Measurements from ENCODE around the gene WDR3. TPM values are rescaled to one million over a fixed set of nuclear protein-coding genes. Genes with fewer than 3 reads are reported as not detected.

WDR3 gene
- total RNA-seq, 1 donor, result 17.7 TPM

DNA sequence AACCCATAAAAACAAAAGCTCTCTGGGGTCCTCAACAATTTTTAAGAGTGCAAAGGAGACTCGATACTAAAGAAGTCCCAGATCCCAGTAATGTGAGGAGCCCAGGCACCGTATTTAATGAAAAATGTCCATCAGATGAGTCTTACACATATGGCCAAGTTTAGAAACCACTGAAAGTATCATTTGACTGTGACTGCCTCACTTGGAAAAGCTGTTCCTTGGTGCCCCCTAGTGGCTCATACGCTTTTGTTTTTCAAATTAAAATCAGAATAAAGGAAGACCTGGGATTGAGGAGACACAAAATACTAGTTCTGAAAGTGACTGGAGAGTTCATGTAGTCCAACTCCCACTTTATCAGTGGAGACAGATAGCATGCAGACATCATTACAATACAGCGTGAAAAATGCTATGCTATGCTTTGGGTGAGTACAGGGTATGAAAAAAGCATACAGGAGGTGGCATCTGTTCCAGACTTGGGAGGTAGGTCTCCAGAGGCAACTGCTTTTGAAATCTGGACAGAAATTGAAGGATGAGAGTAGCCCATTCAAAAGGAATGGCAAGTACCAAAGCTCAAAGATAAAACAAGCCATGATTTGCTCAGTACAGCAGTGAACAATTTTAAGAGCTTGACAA, 33.9 kb upstream of the WDR3 start:
- peak; percentile 90 for DNase-seq (ENCODE audit: low read depth)
- TF ChIP-seq, protein P1, sequence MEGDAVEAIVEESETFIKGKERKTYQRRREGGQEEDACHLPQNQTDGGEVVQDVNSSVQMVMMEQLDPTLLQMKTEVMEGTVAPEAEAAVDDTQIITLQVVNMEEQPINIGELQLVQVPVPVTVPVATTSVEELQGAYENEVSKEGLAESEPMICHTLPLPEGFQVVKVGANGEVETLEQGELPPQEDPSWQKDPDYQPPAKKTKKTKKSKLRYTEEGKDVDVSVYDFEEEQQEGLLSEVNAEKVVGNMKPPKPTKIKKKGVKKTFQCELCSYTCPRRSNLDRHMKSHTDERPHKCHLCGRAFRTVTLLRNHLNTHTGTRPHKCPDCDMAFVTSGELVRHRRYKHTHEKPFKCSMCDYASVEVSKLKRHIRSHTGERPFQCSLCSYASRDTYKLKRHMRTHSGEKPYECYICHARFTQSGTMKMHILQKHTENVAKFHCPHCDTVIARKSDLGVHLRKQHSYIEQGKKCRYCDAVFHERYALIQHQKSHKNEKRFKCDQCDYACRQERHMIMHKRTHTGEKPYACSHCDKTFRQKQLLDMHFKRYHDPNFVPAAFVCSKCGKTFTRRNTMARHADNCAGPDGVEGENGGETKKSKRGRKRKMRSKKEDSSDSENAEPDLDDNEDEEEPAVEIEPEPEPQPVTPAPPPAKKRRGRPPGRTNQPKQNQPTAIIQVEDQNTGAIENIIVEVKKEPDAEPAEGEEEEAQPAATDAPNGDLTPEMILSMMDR (IDR thresholded peaks at IDR 0.05; ENCODE audit: insufficient read depth, low read depth, low read length), result peak; percentile 73

DNA sequence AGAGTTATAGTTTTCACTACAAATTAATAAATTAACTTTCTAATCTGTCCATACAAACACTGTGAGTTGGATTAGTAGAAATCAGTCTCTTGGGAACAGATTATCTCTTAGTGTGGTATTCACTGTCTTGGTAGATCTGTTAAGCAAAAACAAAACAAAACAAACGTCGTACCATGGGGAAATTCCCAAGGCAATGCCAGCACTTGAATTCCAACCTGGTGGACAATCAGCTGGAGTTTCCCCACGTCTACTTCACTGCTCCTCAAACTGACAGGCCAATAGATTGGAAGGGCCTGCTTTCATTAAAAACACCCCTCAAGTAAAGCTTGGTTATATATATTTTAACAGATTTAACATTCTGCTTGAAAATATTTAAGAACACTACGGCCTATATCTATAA, 32.0 kb upstream of the WDR3 start:
- DNase-seq (ENCODE audit: low read depth), result no peak
- no peak overlapping the region for H3K4me3 ChIP-seq (ENCODE audit: low read depth, low read length)
- TF ChIP-seq, protein P1 (IDR thresholded peaks at IDR 0.05; ENCODE audit: insufficient read depth, low read depth, low read length), result no peak

More for the DNA sequence above, 33.9 kb upstream of the WDR3 start:
- H3K4me3 ChIP-seq (ENCODE audit: low read depth, low read length), result no peak overlapping the region

DNA sequence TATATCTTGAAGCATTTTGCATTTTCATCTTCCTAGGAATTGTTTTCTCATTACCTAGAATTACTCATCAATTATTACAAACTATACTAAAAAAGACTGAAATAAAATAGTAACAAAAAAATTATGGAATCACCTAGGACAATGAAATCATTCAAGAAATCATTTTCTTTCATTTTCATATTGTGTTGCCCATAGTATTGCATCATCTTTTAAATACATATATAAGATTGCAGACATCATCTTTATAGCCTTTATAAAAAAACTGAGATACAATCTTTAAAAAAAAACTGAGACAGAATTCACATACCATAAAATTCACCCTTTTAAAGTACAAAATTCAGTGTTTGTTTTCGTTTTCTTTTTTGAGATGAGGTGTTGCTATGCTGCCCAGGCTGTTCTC, 29.7 kb upstream of the WDR3 start:
- DNase-seq (ENCODE audit: low read depth), result no peak
- H3K4me3 ChIP-seq (ENCODE audit: low read depth, low read length), result no peak overlapping the region
- TF ChIP-seq, protein P1 (IDR thresholded peaks at IDR 0.05; ENCODE audit: insufficient read depth, low read depth, low read length), result no peak

DNA sequence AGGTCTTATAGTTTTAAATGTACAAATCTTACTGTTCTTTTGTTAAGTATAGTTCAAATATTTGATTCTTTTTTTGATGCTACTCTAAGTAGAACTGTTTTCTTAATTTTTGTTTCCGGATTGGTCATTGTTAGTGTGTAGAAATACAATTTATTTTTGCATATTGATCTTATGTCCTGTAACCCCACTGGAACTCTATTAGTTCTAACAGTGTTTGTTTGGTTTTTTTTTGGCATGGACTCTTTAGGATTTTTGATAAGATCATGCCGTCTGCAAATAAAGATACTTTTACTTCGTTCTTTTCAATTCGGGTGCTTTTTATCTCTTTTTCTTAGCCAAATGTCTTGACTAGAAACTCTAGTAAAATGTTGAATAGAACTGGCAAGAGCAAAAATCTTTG, 26.6 kb upstream of the WDR3 start:
- DNase-seq (ENCODE audit: low read depth), result no peak
- TF ChIP-seq, protein P1 (IDR thresholded peaks at IDR 0.05; ENCODE audit: insufficient read depth, low read depth, low read length), result no peak
- H3K4me3 ChIP-seq (ENCODE audit: low read depth, low read length), result no peak overlapping the region

DNA sequence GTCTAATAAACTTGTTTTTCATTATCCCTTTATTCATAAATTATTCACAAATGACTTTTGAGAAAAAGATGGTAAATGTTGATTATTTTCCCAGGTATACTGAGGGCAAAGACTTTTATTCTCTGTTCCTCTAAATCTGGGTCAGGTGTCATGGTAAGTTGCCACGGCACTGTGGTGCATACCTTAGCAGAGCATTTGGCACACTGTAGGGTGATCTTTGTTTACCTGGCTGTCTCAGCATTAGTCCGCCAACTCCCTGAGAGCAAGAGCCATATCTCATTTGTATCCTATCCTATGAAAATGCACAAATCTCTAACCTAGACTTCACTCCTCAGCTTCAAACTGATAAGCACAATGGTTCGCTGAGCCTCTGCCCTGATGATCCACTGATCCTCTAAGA, 25.1 kb upstream of the WDR3 start:
- no peak for DNase-seq (ENCODE audit: low read depth)
- TF ChIP-seq, protein P1 (IDR thresholded peaks at IDR 0.05; ENCODE audit: insufficient read depth, low read depth, low read length), result no peak
- no peak overlapping the region for H3K4me3 ChIP-seq (ENCODE audit: low read depth, low read length)

DNA sequence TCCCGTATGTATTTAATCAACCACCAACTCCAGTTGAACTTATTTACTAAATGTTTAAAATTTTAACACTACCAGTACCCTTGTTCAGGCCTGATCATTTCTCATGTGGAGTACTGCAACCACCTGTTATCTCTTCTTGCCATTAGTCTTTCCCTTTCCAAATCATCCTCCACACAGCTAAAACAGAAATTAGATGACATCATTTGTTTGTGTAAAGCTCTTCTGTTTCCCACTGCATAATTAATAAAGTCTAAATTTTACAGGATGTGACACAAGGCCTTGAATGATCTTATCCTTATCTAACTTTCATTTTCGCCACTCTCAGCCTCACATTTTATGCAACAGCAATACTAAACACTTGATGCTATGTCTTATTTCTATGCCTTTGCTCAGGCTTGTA, 24.5 kb upstream of the WDR3 start:
- no peak for DNase-seq (ENCODE audit: low read depth)
- no peak overlapping the region for H3K4me3 ChIP-seq (ENCODE audit: low read depth, low read length)
- TF ChIP-seq, protein P1 (IDR thresholded peaks at IDR 0.05; ENCODE audit: insufficient read depth, low read depth, low read length), result no peak

DNA sequence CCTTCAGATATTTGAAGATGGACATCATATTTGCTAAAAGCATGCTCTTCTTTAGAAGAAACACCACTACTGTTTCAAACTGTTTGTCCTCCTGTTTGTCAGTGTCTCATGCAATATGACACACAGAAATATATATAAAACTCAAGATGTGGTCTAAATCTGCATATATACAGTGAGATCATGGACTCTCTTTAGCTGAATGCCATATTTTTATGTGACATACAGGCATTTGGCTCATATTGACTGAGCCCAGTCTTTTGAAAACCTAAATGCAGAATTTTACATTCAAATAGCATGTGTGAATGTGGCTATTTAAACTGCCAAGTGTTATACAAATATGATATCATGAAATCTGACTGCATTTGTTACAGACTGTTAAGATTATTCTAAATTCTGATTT, 18.5 kb upstream of the WDR3 start:
- H3K4me3 ChIP-seq (ENCODE audit: low read depth, low read length), result no peak overlapping the region
- DNase-seq (ENCODE audit: low read depth), result no peak
- TF ChIP-seq, protein P1 (IDR thresholded peaks at IDR 0.05; ENCODE audit: insufficient read depth, low read depth, low read length), result no peak
